ENCODE data around the gene CNR2.
"Not testable (repeated sequence)": the region's sequence is repeated elsewhere in the genome, so short reads cannot be mapped to it uniquely, and the experiment has no call there.

CNR2 gene

DNA sequence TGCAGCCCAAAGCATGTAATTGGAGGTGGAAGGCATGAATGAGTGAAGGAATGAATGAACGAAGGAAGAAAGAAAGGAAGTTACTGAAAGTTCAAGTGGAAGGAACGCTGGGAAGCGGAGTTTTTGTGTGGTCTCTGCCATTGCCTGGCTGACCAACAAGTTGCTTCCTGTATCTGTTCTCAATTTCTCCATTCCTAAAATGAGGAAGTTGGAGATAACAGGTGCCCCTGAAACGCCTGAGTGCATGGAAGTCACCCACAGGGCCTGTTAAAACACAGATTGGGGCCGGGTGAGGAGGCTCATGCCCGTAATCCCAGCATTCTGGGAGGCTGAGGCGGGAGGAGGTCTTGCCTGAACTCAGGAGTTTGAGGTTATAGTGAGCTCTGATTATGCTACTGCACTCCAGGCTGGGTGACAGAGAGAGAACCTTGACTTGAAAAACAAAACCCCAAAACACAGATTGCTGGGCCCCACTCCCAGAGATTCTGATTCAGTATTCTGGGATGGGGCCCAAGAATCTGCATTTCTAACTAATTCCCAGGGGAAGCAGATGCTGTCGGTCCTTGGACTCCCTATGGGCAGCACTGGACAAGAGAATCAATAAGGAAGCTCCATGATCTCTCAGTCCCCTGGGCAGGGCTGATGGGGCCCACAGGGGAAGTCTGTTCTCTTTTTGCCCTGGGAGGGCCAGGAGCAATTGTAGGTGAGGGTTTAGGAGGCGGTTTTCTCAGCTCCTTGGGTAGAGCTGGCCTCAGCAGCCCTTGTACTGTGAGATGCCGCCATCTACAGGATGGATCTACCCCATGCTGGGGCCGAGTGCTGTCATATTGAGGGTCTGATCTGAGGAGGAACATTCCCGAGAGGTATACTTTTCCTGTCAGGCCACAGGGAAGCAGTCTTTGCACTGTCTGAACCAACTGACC, 3.3 kb upstream of the CNR2 start:
- DNase-seq (ENCODE audit: low read depth in 2 of 2), result peak in 1 of 2 experiments; percentile 29

DNA sequence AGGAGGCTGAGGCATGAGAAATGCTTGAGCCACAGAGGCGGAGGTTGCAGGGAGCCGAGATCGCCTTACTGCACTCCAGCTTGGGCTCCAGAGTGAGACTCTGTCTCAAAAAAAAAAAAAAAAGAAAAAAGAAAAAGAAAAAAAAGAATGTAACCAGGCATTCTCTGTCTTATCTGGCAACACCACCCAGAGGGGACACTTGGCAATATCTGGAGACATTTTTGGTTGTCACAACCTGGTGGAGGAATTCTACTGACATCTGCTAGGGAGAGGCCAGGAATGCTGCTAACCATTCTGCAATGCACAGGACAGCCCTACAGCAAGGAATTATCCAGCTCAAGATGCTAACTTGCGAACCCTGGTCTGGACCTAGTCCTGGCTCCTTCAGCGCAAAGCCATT, 2.3 kb upstream of the CNR2 start:
- no peak for DNase-seq (ENCODE audit: low read depth in 2 of 2)

DNA sequence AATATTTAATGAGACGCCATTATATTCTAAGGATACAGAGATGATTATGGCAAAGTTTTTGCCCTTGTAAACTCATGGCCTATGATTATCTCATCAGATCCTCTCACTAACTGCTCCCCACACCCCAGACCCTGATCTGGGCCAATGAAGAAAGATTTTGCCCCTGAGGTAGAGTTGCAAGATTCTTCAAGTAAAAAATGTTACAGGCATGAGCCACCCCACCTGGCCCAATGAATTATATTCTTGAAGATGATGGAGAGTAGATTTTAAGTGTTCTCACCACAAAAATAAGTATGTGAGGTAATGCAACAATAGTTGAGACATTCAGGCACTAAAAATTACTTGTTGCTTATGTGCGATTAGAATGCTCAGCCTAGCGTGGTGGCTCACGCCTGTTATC, 1.8 kb upstream of the CNR2 start:
- no peak for DNase-seq (ENCODE audit: low read depth in 2 of 2)

- DNase-seq (ENCODE audit: low read depth in 2 of 2), result no peak
Observed at GRCh38 chr1:23911921-23912320, 1.2 kb downstream of the CNR2 start.

- no peak for DNase-seq (ENCODE audit: low read depth in 2 of 2)
Observed at GRCh38 chr1:23910553-23911246, 2.5 kb downstream of the CNR2 start.

DNA sequence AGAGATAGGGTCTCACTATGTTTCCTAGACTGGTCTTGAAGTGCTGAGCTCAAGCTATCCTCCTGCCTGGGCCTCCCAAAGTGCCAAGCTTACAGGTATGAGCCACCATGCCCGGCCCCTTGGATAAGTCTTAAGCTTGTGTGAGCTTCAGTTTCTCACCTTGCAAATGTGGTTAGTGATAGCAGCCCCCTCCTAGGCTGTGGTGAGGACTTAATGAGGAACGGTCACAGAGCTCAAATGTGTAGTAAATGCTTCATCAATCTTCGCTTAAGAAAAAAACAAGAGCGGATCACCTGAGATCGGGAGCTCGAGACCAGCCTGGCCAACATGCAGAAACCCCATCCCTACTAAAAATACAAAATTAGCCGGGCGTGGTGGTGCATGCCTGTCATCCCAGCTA, 3.0 kb downstream of the CNR2 start:
- DNase-seq (ENCODE audit: low read depth in 2 of 2), result no peak

GRCh38 chr1:23909412-23909811, 3.8 kb downstream of the CNR2 start:
- DNase-seq (ENCODE audit: low read depth in 2 of 2), result no peak

- DNase-seq (ENCODE audit: low read depth in 2 of 2), result no peak
Observed at GRCh38 chr1:23908453-23909341, 4.5 kb downstream of the CNR2 start.

DNA sequence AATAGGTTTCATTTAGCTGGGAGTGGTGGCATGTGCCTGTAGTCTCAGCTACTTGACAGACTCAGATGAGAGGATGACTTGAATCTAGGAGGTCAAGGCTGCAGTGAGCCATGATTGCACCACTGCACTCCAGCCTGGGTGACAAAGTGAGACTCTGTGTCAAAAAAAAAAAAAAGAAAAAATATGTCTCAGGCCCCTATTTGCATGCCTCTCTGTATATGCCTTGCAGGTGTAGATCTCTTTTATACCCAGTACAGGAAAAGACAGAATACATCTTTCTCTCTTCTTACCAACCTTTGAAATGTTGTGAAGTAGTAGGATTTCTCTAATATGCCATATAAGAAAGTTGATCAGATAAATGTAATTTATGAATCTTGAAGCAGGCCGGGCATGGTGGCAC, 6.4 kb downstream of the CNR2 start:
- DNase-seq (ENCODE audit: low read depth in 2 of 2), result no peak

GRCh38 chr1:23905461-23906025, 7.6 kb downstream of the CNR2 start:
- DNase-seq (ENCODE audit: low read depth in 2 of 2), result no peak

DNA sequence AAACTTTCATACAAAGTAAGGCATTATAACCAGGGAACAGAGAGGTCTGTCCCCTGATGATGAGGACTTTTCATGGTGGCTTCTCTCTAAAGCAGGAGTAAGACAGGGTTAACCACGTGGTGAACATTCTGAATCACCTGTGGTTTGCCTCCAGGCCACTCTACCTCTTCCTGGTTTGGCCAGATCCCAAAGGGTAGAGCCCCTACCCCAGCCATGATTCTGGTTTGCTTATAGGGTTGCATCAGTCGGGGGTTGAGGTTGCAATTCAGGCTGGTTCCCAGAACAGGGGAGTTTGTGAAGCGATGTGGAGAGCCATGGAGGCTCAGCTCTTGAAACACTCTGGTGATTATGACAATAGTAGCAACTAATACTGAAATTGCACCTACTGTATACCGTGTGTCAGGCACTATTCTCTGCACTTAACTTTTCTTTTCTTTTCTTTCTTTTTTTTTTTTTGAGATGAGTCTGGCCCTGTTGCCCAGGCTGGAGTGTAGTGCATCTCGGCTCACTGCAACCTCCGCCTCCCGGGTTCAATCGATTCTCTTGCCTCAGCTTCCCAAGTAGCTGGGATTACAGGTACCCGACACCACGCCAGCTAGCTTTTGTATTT, 8.3 kb downstream of the CNR2 start:
- DNase-seq (ENCODE audit: low read depth in 2 of 2), result peak in 1 of 2 experiments; percentile 8

- DNase-seq (ENCODE audit: low read depth in 2 of 2), result no peak
Observed at GRCh38 chr1:23903754-23904153, 9.4 kb downstream of the CNR2 start.

- DNase-seq (ENCODE audit: low read depth in 2 of 2), result no peak
Observed at GRCh38 chr1:23902321-23903278, 10.6 kb downstream of the CNR2 start.

DNA sequence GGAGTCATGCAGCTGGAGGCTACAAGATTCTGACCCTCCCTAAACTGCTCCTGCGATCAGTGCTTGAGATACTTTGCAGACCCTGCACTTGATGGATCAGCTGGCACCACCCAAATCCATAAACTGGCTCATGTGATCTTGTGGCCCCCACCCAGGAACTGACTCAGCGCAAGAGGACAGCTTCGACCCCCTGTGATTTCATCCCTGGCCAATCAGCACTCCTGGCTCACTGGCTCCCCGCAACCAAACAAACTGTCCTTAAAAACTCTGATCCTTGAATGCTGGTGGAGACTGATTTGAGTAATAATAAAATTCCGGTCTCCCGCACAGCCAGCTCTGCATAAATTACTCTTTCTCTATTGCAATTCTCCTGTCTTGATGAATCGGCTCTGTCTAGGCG, 13.1 kb downstream of the CNR2 start:
- not testable (repeated sequence) for DNase-seq (ENCODE audit: low read depth in 2 of 2)

- no peak for DNase-seq (ENCODE audit: low read depth in 2 of 2)
Observed at GRCh38 chr1:23899070-23899469, 14.1 kb downstream of the CNR2 start.

GRCh38 chr1:23897083-23897482, 16.1 kb downstream of the CNR2 start:
- no peak for DNase-seq (ENCODE audit: low read depth in 2 of 2)

DNA sequence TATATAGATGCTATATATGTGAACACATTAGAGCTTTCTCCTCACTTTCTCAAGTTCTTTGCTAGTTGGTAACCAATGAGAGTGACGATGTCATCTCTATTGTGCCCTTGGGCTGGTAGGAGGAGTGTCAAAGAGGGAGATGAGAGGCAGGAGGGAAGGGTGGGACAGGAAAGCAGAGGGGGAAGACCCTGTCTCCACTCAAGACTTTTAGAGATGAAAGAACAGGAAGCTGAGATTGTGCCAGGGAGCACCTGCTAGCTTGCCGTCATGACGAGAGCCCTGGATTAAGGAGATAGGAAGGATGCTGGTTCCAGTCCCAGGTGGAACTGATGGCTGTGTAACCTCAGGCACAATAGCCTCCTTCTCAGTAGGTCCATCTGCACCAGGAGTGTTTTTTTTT, 16.7 kb downstream of the CNR2 start:
- no peak for DNase-seq (ENCODE audit: low read depth in 2 of 2)

DNA sequence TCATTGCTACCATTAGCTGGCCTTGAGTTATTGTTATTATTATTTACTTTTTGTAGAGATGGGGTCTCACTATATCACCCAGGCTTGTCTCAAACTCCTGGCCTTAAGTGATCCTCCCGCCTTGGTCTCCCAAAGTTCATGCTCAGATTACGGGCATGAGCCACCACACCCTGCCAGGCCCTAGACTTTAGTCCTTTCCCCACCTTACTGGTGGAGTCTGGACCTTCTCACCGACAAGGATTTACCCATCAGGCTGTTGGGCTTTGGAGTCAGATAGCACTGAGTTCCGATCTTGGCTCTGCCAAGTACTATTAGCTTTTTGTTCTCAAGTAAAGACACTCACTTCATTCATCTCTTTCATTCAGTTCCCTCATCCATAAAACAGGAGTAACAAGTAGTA, 17.2 kb downstream of the CNR2 start:
- DNase-seq (ENCODE audit: low read depth in 2 of 2), result no peak

GRCh38 chr1:23895082-23895481, 18.1 kb downstream of the CNR2 start:
- no peak for DNase-seq (ENCODE audit: low read depth in 2 of 2)

DNA sequence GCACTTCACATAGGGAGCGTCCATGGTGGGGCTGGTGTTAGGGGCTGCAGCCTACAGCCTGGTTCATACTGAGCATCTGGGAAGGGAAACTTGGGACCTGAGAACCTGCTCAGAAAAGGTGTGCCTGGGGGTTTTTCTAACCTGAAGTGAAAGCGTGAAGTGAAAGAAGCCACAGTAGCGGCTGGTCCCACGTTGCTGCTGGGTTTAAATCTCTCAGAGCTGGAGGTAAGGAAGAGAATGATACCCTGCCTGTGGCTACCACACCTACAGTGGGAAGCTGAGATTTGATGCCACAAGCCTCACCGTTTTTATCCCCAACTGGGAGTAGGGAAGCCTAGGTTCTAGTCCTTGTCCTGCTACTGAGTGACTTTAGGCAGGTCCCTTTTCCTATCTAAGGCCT, 24.1 kb downstream of the CNR2 start:
- no peak for DNase-seq (ENCODE audit: low read depth in 2 of 2)

Measured in stimulated activated CD4-positive, alpha-beta T cell treated with anti-CD3 and anti-CD28 coated beads, Interleukin-12 subunit alpha, Interleukin-12 subunit beta, amount 100 ng/mL, for 24 hours (primary cell).